ENCODE data around the gene ITPKA.

DNA sequence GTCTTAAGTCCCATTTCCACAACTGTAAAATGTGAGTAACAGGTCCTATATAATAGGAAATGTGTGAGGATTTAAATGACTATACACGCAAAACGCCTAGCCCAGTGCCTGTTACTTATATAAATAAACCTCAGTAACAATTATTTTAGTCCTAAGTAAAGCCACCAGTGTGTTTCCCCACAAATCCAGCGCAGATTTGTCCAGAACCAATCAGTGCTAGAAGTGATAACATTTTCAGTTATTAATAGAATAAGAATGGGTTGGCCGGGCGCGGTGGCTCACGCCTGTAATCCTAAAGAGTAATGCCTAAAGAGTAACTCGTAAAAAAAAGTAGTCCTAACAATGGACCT, 49.8 kb downstream of the ITPKA start:
- TF ChIP-seq, protein P1, sequence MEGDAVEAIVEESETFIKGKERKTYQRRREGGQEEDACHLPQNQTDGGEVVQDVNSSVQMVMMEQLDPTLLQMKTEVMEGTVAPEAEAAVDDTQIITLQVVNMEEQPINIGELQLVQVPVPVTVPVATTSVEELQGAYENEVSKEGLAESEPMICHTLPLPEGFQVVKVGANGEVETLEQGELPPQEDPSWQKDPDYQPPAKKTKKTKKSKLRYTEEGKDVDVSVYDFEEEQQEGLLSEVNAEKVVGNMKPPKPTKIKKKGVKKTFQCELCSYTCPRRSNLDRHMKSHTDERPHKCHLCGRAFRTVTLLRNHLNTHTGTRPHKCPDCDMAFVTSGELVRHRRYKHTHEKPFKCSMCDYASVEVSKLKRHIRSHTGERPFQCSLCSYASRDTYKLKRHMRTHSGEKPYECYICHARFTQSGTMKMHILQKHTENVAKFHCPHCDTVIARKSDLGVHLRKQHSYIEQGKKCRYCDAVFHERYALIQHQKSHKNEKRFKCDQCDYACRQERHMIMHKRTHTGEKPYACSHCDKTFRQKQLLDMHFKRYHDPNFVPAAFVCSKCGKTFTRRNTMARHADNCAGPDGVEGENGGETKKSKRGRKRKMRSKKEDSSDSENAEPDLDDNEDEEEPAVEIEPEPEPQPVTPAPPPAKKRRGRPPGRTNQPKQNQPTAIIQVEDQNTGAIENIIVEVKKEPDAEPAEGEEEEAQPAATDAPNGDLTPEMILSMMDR (IDR thresholded peaks at IDR 0.05), result no peak
- no peak for TF ChIP-seq EP300 (IDR thresholded peaks at IDR 0.05)

Measured in tibial nerve (tissue), 4 donors.